B cell (primary cell): ENCODE results near the gene GCSH.

Experiments used
- EZH2 ChIP-seq: IDR thresholded peaks from 2 replicates; pipeline ENCODE4 v1.6.1; 2012; ENCODE audit warnings: borderline replicate concordance, low read depth, mild to moderate bottlenecking, moderate library complexity, low read length; ENCODE audit not compliant: insufficient read depth, poor library complexity, severe bottlenecking
- TF ChIP-seq, protein P1 (sequence below): fragments of 200-600 bp; IDR thresholded peaks from one replicate; pipeline ENCODE4 v1.8.0; 2022; ENCODE audit warnings: antibody characterized with exemption, mild to moderate bottlenecking

- TF ChIP-seq, protein P1, sequence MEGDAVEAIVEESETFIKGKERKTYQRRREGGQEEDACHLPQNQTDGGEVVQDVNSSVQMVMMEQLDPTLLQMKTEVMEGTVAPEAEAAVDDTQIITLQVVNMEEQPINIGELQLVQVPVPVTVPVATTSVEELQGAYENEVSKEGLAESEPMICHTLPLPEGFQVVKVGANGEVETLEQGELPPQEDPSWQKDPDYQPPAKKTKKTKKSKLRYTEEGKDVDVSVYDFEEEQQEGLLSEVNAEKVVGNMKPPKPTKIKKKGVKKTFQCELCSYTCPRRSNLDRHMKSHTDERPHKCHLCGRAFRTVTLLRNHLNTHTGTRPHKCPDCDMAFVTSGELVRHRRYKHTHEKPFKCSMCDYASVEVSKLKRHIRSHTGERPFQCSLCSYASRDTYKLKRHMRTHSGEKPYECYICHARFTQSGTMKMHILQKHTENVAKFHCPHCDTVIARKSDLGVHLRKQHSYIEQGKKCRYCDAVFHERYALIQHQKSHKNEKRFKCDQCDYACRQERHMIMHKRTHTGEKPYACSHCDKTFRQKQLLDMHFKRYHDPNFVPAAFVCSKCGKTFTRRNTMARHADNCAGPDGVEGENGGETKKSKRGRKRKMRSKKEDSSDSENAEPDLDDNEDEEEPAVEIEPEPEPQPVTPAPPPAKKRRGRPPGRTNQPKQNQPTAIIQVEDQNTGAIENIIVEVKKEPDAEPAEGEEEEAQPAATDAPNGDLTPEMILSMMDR: no peak
- no peak for TF ChIP-seq EZH2
Observed at GRCh38 chr16:81080233-81080632, 16.0 kb downstream of the GCSH start.
